GM10266 (cell line): ENCODE results near the gene RAPGEF5.

Source experiments
- DNase-seq: peaks from one replicate; pipeline ENCODE4 v3.0.0; 2012; ENCODE audit errors: extremely low spot score
- TF ChIP-seq, protein P1 (sequence below): IDR thresholded peaks from 2 replicates; pipeline ENCODE4 v1.5.1; 2012; ENCODE audit warnings: mild to moderate bottlenecking, low read depth; ENCODE audit not compliant: control insufficient read depth, insufficient read depth; ENCODE audit errors: missing control alignments

Gene RAPGEF5

DNA sequence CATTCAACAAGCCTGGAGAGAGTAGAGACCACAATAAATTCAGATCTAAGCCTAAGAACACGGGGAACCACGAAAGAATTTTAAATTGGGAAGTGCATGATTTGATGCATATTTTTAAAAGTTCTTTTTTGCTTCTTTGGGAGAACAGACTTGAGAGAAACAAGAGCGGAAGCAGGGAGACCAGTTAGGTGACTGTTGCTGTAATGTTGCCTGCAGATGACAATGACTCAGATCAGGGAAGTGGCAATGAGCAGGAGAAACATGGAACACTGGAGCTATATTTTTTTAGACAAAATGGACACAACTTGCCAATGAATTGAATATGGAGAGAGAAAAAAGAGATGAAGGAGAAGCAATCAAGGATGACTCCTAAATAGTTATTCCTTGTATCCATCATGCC, 125.1 kb downstream of the RAPGEF5 start:
- no peak for DNase-seq

DNA sequence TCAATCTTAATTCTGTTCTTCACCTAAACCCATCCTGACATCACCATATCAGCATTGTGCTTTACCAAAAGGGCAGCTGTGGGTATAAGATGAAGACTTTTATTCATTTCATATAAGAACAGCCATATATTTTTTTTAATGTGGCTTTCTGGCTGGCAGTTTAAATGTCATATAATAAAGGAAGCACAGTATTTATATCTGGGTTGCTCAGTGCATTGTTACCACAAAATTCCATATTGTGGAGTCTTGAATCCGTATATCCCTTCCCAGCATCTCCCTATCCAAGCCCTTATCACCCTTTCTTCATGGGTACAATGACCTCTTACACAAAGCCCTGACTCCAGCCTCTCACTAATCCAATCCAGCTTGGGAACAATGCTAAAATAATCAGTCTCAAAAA, 125.8 kb downstream of the RAPGEF5 start:
- TF ChIP-seq, protein P1, sequence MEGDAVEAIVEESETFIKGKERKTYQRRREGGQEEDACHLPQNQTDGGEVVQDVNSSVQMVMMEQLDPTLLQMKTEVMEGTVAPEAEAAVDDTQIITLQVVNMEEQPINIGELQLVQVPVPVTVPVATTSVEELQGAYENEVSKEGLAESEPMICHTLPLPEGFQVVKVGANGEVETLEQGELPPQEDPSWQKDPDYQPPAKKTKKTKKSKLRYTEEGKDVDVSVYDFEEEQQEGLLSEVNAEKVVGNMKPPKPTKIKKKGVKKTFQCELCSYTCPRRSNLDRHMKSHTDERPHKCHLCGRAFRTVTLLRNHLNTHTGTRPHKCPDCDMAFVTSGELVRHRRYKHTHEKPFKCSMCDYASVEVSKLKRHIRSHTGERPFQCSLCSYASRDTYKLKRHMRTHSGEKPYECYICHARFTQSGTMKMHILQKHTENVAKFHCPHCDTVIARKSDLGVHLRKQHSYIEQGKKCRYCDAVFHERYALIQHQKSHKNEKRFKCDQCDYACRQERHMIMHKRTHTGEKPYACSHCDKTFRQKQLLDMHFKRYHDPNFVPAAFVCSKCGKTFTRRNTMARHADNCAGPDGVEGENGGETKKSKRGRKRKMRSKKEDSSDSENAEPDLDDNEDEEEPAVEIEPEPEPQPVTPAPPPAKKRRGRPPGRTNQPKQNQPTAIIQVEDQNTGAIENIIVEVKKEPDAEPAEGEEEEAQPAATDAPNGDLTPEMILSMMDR, result no peak
- DNase-seq, result no peak

More for the DNA sequence above, 125.1 kb downstream of the RAPGEF5 start:
- TF ChIP-seq, protein P1, result no peak

DNA sequence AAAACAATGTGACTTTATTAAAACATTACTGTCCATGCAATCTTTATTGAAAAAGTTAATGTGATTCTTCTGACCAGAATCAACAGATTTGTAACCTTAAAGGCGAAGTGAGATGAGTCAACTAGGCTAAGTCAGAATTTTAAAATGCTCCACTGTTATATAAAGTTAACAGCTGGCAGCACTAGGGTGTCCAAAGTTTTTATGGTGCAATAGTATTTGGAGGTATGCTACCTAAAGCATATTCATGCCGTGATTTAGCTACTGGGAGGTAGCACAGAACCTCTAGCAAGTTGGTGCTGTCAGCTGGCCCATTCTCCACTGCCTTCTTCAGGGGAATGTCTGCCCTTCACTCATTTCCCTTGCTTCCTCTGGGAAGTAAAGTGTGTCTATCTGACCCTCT, 126.7 kb downstream of the RAPGEF5 start:
- no peak for DNase-seq
- TF ChIP-seq, protein P1, result no peak

DNA sequence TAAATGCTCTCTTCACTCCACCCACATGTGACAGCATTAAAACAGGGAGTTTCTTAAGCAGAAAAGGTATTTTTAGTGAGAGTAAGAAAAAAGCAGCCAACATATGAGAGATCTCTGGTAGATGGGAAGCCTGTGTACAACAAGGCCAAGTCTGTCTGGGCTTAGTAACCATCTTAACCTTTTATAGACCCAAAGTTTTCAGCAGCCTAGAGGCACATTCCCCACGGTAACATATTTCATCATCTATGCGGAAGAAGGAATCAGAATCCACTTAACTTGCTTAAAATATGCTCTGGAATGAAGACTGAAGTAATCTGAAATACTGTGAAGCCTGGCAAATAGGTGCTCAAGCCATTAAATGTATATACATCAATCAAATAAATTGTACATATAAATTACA, 127.8 kb downstream of the RAPGEF5 start:
- TF ChIP-seq, protein P1, result no peak
- DNase-seq, result no peak

DNA sequence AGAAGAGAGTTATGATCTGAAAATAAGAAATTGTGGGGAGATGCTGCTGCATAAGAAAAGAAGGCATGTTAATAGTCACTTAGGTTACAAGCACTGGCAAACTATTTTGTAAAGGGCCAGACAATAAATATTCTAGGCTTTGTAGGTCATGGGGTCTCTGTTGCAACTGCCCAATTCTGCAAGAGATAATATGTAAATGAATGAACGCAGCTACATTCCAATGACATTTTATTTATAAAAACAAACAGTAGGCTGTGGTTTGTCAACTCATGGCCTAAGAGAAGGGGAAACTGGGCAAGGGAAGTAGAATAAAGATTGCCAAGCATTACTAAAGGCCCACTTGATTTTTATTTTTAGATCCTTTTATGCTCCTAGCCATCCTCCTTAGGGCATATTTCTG, 133.1 kb downstream of the RAPGEF5 start:
- TF ChIP-seq, protein P1, result no peak
- no peak for DNase-seq

DNA sequence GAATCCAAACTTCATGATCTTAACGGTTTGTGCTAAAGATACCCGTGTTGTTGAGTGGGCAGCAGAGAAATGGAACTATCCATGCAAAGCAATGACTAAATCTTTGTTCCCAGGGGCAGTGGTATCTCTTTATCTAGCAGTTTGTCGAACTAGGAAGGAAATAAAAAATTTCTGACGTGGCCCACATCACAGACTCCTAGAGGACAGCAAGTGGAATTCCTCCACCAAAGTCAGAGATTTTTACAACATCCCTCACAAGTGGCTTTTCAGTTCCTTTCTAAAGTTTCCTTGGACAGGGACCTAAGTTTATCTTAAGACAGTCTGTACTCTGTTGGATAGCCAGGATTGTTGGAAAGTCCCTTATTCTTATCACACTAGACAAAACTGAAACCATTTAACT, 136.0 kb downstream of the RAPGEF5 start:
- TF ChIP-seq, protein P1, result no peak
- DNase-seq, result no peak

DNA sequence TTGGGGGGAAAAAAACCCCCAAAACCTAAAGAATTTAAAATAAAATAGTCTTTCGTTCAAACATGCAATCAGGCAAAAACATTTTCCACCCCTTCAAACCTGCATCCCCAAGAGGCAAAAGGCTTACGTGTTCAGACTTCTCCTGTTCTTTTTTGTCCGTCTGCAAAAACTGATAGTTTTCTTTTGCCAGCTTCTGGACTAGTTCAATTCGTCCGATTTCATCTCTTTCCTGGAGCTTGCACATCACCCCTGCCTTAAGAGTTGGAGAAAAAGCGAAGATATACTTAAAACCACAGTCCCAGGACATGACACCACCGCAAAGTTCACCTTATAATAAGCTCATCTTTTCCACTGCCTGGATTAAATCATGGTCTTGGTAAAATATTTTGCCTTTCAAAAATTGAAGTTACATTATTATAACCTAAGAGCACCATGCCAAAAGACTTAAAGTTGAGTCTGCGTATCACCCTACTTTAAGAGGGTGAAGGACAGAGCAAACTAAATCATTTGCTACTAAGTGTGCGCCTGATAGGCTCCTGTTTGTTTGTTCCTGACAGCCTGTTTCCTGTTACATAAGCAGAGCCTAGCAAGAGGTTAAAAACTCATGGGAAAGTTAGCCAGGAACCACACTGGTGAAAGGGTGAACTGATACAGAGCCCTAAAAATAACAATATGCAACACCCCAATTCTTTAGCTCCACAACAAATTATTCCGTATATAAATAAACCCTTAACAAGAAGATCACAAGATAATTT, 137.0 kb downstream of the RAPGEF5 start:
- TF ChIP-seq, protein P1, result no peak
- no peak for DNase-seq
